Measurements from ENCODE around the gene ZNF593.

ZNF593 gene

GRCh38 chr1:26169669-26170471, at the start of gene ZNF593:
TSS of gene ZNF593 (plus strand) at chr1:26169908. CDS start at chr1:26169984, 76 bp downstream.
- peak; percentile 92 for DNase-seq (ENCODE audit: low spot score)

GRCh38 chr1:26121854-26122773, 47.6 kb upstream of the ZNF593 start:
- DNase-seq (ENCODE audit: low spot score) = no peak

- no peak for DNase-seq (ENCODE audit: low spot score)
Measured at GRCh38 chr1:26122988-26123973, 46.4 kb upstream of the ZNF593 start.

GRCh38 chr1:26124418-26125331, 45.0 kb upstream of the ZNF593 start:
- DNase-seq (ENCODE audit: low spot score) = no peak

GRCh38 chr1:26125382-26125781, 44.3 kb upstream of the ZNF593 start:
- DNase-seq (ENCODE audit: low spot score) = no peak

- no peak for DNase-seq (ENCODE audit: low spot score)
Measured at GRCh38 chr1:26125946-26126320, 43.8 kb upstream of the ZNF593 start.

- no peak for DNase-seq (ENCODE audit: low spot score)
Measured at GRCh38 chr1:26126321-26127084, 43.2 kb upstream of the ZNF593 start.

- DNase-seq (ENCODE audit: low spot score) = no peak
Measured at GRCh38 chr1:26127235-26128163, 42.2 kb upstream of the ZNF593 start.

GRCh38 chr1:26129778-26130177, 39.9 kb upstream of the ZNF593 start:
- no peak for DNase-seq (ENCODE audit: low spot score)

GRCh38 chr1:26130695-26131094, 39.0 kb upstream of the ZNF593 start:
- DNase-seq (ENCODE audit: low spot score) = no peak

GRCh38 chr1:26132128-26132833, 37.4 kb upstream of the ZNF593 start:
- no peak for DNase-seq (ENCODE audit: low spot score)

GRCh38 chr1:26132834-26133167, 36.9 kb upstream of the ZNF593 start:
- no peak for DNase-seq (ENCODE audit: low spot score)

- DNase-seq (ENCODE audit: low spot score) = no peak
Measured at GRCh38 chr1:26134466-26134865, 35.2 kb upstream of the ZNF593 start.

- DNase-seq (ENCODE audit: low spot score) = no peak
Measured at GRCh38 chr1:26138974-26139558, 30.6 kb upstream of the ZNF593 start.

GRCh38 chr1:26142159-26142558, 27.5 kb upstream of the ZNF593 start:
- no peak for DNase-seq (ENCODE audit: low spot score)

- no peak for DNase-seq (ENCODE audit: low spot score)
Measured at GRCh38 chr1:26145041-26145959, 24.4 kb upstream of the ZNF593 start.

GRCh38 chr1:26145960-26146294, 23.8 kb upstream of the ZNF593 start:
- DNase-seq (ENCODE audit: low spot score) = no peak

All from left forelimb (tissue), 1 donor.